Activated CD8-positive, alpha-beta memory T cell treated with anti-CD3 and anti-CD28 coated beads, Interleukin-2, amount 10 ng/mL, durations not matched to agents 7 days and 5 days (primary cell): ENCODE data around the gene RPS18. TPM values are rescaled to one million over a fixed set of nuclear protein-coding genes. Genes with fewer than 3 reads are reported as not detected.
"Not testable (repeated sequence)": the region's sequence is repeated elsewhere in the genome, so short reads cannot be mapped to it uniquely, and the experiment has no call there.

ENCODE experiments used
- ATAC-seq: fragments of 150-1000 bp; cut with Tn5 transposase; one replicate; pipeline ENCODE4 v1.10.0; 2021; ENCODE audit warnings: moderate library complexity
- CTCF ChIA-PET: fragments of 350-600 bp; sonication (Branson Sonifier 250); formaldehyde crosslinking; loops from one replicate; lab custom pipeline; 2021; ENCODE audit warnings: antibody characterized with exemption; lab: Charles Lee
- DNase-seq: peaks from one replicate; pipeline ENCODE4 v3.0.0-alpha.2; 2020
- H3K27ac Mint-ChIP-seq: one replicate; pipeline ENCODE4 v1.8.0; 2021; ENCODE audit warnings: mild to moderate bottlenecking, mixed read lengths
- H3K27me3 Mint-ChIP-seq: one replicate; pipeline ENCODE4 v1.8.0; 2021; ENCODE audit warnings: mixed read lengths
- H3K36me3 Mint-ChIP-seq: one replicate; pipeline ENCODE4 v1.8.0; 2021; ENCODE audit warnings: mild to moderate bottlenecking, mixed read lengths
- H3K4me1 Mint-ChIP-seq: one replicate; pipeline ENCODE4 v1.8.0; 2021; ENCODE audit warnings: mixed read lengths
- H3K4me3 Mint-ChIP-seq: one replicate; pipeline ENCODE4 v1.8.0; 2021; ENCODE audit warnings: mild to moderate bottlenecking, moderate library complexity, mixed read lengths
- H3K9me3 Mint-ChIP-seq: one replicate; pipeline ENCODE4 v1.8.0; 2022; ENCODE audit warnings: low read depth, mixed read lengths
- total RNA-seq, 2 experiments: library from RNA; stranded (reverse); gene quantifications; one replicate each; pipeline ENCODE4 v1.2.3, GENCODE V29; 2021

The RPS18 gene
- total RNA-seq, 2 experiments from 2014 or later: 2,808 to 3,161 TPM

DNA sequence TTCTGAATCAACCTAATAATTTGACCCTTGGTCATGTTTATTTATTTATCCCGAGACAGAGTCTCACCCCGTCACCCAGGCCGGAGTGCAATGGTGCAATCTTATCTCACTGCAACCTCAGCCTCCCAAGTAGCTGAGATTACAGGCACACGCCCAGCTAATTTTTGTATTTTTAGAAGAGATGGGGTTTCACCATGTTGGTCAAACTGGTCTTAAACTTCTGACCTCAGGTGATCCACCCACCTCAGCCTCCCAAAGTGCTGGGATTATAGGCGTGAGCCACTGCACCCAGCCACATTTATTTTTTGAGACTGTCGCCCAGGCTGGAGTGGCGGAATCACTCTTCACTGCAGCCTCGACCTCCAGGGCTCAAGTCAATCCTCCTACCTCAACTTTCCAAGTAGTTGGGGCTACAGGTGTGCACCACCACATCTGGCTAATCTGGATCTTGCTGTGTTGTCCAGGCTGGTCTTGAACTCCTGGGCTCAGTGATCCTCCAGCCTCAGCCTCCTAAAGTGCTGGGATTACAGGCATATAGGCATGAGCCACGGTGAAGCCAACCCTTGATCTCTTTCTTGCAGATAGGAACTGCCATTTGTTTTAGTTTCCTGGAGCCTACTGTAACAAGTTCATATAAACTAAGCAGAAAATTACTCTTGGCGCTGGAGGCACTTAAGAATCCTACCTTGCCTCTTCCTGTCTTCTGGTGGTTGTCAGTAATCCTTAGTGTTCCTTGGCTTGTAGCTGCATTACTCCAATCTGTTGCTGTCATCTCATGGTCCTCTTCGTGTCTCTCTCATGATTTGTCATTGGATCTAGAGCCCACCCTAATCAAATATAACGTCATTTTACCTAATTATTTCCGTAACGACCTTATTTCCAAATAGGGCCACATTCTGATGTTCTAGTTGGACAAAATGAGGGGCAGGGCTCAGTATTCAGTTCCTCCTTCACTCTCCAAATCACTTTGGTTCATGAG is 2.3 kb downstream of the RPS18 start:
- no peak for DNase-seq
- no peak for ATAC-seq
- Mint-ChIP-seq H3K4me3 (peak overlapping the region; percentile 88), H3K36me3 (peaks cover 50% of the 10 kb centered on the region), H3K27me3 (no peaks in the 10 kb centered on the region), H3K4me1 (peaks cover 74% of the 10 kb centered on the region), H3K27ac (peak overlapping the region; percentile 98), H3K9me3 (no peaks in the 10 kb centered on the region)
- CTCF ChIA-PET: interaction anchor here (6.4 kb wide), 1 partner anchor 15 kb away, joined by 58 read pairs; the partner anchor contains the start of genes PFDN6 and WDR46

DNA sequence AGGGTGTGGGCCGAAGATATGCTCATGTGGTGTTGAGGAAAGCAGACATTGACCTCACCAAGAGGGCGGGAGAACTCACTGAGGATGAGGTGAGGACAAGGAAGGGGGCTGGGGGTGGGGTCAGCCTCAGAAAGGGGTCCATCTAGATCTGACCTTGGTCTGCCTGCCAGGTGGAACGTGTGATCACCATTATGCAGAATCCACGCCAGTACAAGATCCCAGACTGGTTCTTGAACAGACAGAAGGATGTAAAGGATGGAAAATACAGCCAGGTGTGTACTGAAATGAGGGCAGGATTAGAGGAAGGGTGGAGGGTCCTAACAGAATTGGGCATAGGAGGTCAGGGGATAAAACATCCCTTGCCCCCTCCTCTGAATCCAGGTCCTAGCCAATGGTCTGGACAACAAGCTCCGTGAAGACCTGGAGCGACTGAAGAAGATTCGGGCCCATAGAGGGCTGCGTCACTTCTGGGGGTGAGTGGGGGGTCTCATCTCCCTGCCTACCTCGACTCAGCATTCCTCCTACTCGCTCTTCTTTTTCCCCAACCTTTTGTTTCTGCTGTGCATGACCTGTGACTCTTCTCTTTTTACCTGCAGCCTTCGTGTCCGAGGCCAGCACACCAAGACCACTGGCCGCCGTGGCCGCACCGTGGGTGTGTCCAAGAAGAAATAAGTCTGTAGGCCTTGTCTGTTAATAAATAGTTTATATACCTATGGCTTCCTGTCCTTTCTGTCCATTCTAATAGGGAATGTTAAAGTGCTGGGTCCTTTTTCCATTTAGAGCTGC is 4.1 kb downstream of the RPS18 start:
- H3K27me3 Mint-ChIP-seq, H3K9me3 Mint-ChIP-seq, ATAC-seq, DNase-seq: not testable (repeated sequence)
- H3K36me3 Mint-ChIP-seq: peaks cover 52% of the 10 kb centered on the region
- CTCF ChIA-PET: interaction anchor here (1.6 to 6.4 kb wide), 5 partner anchors 13 to 133 kb away, joined by 3 to 58 read pairs (median 21); partner anchors contain the start of genes PFDN6, RGL2 and WDR46
- H3K4me3 Mint-ChIP-seq: peak overlapping the region; percentile 88
- peaks cover 63% of the 10 kb centered on the region for H3K4me1 Mint-ChIP-seq
- peak overlapping the region; percentile 91 for H3K27ac Mint-ChIP-seq

DNA sequence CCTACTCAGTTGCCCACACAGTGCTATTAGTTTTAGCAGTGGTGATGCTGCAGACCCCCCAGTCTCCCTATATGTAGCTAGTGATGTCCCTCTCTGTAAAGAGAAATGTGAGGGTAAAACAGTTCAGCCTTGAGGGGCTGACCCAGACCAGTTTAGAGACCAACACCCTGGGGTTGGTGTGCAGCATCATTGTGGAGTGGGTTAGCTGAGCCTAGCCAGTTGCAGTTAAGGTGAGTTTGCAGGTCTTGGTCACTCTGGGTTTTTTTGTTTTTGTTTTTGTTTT is 4.6 kb downstream of the RPS18 start:
- Mint-ChIP-seq H3K36me3 (peaks cover 52% of the 10 kb centered on the region), H3K9me3 (no peaks in the 10 kb centered on the region), H3K4me1 (peaks cover 60% of the 10 kb centered on the region), H3K27ac (peak overlapping the region; percentile 91), H3K4me3 (peak overlapping the region; percentile 88), H3K27me3 (no peaks in the 10 kb centered on the region)
- DNase-seq: no peak
- CTCF ChIA-PET: interaction anchor here (1.0 to 6.4 kb wide), 10 partner anchors 13 to 150 kb away, joined by 3 to 58 read pairs (median 10); partner anchors contain the start of genes PFDN6, RGL2 and WDR46
- no peak for ATAC-seq

DNA sequence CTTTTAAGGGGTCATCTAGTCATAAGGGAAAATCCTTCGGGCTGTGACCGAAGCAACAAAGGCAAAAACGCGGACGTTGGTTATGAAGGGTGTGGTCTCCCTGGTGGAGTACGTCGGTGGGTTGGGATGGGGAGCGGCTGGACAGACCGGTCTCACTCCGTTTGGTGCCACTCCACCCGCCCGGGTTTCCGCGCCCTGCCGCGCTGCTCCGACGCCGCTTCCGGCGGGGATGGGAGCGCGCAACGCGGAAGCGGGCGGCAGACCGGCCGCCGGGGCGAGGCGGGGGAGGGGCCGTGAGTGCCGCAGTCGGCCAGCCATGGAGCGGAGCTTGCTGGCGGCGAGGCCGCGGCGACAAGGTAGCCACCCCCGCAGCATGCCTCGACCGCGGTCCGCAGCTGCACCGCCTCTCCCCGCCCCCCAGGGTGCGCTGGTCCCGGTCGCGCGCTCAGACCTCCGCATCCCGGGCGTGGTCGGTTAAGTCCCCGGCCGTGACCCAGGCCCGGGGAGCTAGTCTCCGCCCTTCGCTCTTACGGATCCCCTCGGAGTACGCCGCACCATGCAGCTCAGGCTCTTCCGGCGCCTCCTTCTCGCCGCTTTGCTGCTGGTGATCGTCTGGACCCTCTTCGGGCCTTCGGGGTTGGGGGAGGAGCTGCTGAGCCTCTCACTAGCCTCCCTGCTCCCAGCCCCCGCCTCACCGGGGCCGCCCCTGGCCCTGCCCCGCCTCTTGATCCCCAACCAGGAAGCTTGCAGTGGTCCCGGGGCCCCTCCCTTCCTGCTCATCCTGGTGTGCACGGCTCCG is 5.2 kb downstream of the RPS18 start, which contains the start of gene B3GALT4:
B3GALT4 (plus strand) TSS at position 260 of the 799 bp plus-strand sequence; CDS start at position 557, 297 bp downstream.
- DNase-seq: peak; percentile 88
- CTCF ChIA-PET: interaction anchor here (0.6 to 6.4 kb wide), 18 partner anchors 12 to 153 kb away, joined by 3 to 58 read pairs (median 4); partner anchors contain the start of genes PFDN6, RGL2, WDR46 and ZBTB22
- H3K27me3 Mint-ChIP-seq: no peaks in the 10 kb centered on the region
- H3K4me1 Mint-ChIP-seq: peaks cover 60% of the 10 kb centered on the region
- H3K9me3 Mint-ChIP-seq: no peaks in the 10 kb centered on the region
- H3K4me3 Mint-ChIP-seq: peak within 1 kb of the TSS; percentile 88
- H3K27ac Mint-ChIP-seq: peak within 1 kb of the TSS; percentile 97
- ATAC-seq: peak; percentile 72
- H3K36me3 Mint-ChIP-seq: peaks cover 52% of the 10 kb centered on the region

DNA sequence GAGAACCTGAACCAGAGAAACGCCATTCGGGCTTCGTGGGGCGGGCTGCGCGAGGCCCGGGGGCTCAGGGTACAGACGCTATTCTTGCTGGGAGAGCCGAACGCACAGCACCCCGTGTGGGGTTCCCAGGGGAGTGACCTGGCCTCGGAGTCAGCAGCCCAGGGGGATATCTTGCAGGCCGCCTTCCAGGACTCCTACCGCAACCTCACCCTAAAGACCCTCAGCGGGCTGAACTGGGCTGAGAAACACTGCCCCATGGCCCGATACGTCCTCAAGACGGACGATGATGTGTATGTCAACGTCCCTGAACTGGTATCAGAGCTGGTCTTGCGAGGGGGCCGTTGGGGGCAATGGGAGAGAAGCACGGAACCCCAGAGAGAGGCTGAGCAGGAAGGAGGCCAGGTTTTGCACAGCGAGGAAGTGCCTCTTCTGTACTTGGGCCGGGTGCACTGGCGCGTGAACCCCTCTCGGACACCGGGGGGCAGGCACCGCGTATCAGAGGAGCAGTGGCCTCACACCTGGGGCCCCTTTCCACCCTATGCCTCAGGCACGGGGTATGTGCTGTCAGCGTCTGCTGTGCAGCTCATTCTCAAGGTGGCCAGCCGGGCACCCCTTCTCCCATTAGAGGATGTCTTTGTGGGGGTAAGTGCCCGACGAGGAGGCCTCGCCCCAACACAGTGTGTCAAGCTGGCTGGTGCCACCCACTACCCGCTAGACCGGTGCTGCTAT is 6.0 kb downstream of the RPS18 start:
- CTCF ChIA-PET: interaction anchor here (0.6 to 6.4 kb wide), 19 partner anchors 12 to 153 kb away, joined by 3 to 58 read pairs (median 4); partner anchors contain the start of genes PFDN6, RGL2, WDR46 and ZBTB22
- ATAC-seq: peak; percentile 11
- DNase-seq: peak; percentile 73
- Mint-ChIP-seq H3K4me1 (peaks cover 56% of the 10 kb centered on the region), H3K27me3 (no peaks in the 10 kb centered on the region), H3K27ac (peak overlapping the region; percentile 97), H3K4me3 (peak overlapping the region; percentile 88), H3K36me3 (peaks cover 47% of the 10 kb centered on the region), H3K9me3 (no peaks in the 10 kb centered on the region)

DNA sequence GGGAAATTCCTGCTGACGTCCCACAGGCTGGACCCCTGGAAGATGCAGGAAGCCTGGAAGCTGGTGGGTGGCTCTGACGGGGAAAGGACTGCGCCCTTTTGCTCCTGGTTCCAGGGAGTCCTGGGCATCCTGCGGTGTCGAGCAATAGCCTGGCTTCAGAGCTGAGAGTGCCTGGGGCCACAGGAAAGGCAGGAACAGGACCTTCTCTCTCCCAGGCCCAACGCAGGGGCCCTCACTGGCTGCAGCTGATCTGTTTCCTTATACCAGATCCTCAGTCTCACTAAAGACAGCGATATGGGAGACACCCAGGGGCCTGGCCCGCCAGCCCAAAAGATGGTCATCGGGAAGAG is 6.5 kb downstream of the RPS18 start:
- peaks cover 50% of the 10 kb centered on the region for H3K4me1 Mint-ChIP-seq
- ATAC-seq: no peak
- DNase-seq: no peak
- no peaks in the 10 kb centered on the region for H3K9me3 Mint-ChIP-seq
- H3K27me3 Mint-ChIP-seq: no peaks in the 10 kb centered on the region
- H3K4me3 Mint-ChIP-seq: peak overlapping the region; percentile 88
- H3K27ac Mint-ChIP-seq: peak overlapping the region; percentile 97
- peaks cover 43% of the 10 kb centered on the region for H3K36me3 Mint-ChIP-seq
- CTCF ChIA-PET: interaction anchor here (1.0 to 6.4 kb wide), 10 partner anchors 11 to 130 kb away, joined by 3 to 58 read pairs (median 6); partner anchors contain the start of genes PFDN6, RGL2, WDR46 and ZBTB22

DNA sequence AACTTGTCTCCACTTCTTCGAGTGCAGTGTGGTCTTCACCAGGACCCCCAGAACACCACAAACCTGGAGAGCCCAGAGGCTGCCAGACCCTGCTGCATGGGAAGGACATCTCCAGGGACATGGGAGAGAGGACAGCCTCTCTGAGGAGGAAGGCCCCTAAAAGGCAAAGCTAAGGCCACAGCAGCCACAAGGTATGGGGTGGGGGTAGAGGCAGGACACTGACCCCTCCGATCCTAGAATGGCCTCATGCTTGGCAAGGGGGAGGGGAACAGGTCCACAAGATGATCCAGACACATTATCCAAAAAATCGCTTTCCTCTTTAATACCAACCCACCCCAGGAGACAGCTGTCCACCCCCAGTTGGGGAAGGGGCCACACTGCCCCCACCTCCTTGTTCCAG is 6.9 kb downstream of the RPS18 start:
- peak overlapping the region; percentile 97 for H3K27ac Mint-ChIP-seq
- CTCF ChIA-PET: interaction anchor here (1.0 to 6.4 kb wide), 5 partner anchors 11 to 112 kb away, joined by 3 to 58 read pairs (median 7); partner anchors contain the start of genes PFDN6 and WDR46
- peaks cover 47% of the 10 kb centered on the region for H3K4me1 Mint-ChIP-seq
- H3K9me3 Mint-ChIP-seq: no peaks in the 10 kb centered on the region
- H3K36me3 Mint-ChIP-seq: peaks cover 39% of the 10 kb centered on the region
- ATAC-seq: no peak
- peak overlapping the region; percentile 88 for H3K4me3 Mint-ChIP-seq
- H3K27me3 Mint-ChIP-seq: no peaks in the 10 kb centered on the region
- no peak for DNase-seq

DNA sequence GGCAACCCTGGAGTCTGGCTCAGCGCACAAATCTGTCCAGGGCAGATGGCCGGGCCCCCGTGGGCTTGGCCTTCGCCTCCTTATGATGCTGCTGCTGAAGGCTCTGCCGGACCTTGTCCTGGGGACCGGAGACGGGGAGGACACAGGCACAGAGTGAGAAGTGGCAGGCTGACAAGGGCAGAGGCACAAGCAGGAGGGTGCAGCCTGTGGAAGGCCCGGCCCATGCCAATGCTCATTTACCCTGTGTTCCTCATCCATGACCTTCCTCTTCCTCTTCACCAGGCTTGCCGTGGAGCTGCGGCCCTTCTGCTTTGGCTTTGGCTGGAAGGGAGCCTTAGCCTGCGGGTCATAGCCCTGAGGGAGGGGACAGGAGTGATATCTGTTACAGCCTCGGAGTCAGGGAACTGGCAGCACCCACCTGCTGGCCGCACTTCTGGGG is 7.4 kb downstream of the RPS18 start:
- H3K4me1 Mint-ChIP-seq: peaks cover 44% of the 10 kb centered on the region
- H3K27me3 Mint-ChIP-seq: no peaks in the 10 kb centered on the region
- DNase-seq (no peak), ATAC-seq (no peak)
- CTCF ChIA-PET: interaction anchor here (6.4 kb wide), 1 partner anchor 10 kb away, joined by 58 read pairs; the partner anchor contains the start of genes PFDN6 and WDR46
- H3K9me3 Mint-ChIP-seq: no peaks in the 10 kb centered on the region
- H3K27ac Mint-ChIP-seq: peak overlapping the region; percentile 97
- no peak overlapping the region for H3K4me3 Mint-ChIP-seq
- peaks cover 35% of the 10 kb centered on the region for H3K36me3 Mint-ChIP-seq

DNA sequence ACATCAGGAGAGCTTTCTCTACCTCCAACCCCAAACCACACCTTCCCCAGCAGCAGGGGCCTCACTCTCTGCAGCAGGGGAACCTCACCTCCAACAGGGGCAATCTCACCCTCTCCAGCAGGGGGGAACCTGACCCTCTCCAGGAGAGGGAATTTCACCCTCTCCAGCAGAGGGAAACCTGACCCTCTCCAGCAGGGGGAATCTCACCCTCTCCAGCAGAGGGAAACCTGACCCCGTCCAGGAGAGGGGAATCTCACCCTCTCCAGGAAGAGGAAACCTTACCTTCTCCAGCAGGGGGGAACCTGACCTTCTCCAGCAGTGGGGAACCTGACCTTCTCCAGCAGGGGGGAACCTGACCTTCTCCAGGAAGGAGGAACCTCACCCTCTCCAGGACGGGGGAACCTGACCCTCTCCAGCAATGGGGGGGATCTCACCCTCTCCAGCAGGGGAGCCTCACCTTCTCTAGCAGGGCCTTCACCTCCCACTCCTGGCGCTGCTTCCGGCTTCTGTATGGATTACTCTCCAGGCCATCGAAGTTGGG is 8.2 kb downstream of the RPS18 start:
- H3K4me3 Mint-ChIP-seq: no peak overlapping the region
- H3K27me3 Mint-ChIP-seq: no peaks in the 10 kb centered on the region
- DNase-seq: no peak

DNA sequence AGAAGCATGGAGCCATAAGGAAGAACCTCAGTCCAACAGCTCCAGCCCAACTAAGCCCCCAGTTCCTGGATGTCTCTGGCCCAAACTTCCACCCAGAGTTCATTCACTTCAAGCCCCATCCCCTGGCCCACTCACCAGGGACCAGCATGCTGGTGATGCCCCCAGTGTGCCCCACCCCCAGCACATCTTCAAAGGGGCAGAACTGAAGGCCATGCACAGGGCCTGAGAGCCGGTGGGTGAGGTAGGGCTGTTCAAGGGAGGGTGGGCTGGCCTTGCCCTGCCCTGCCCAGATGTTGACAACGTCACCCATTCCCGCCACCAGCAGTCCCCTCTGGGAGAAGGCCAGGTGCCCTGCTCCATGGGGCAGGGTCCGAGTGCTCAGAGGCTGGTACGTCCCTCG is 8.7 kb downstream of the RPS18 start:
- DNase-seq: no peak

More for the DNA sequence above, 8.2 kb downstream of the RPS18 start:
- Mint-ChIP-seq H3K27ac (no peak overlapping the region), H3K36me3 (peaks cover 29% of the 10 kb centered on the region), H3K4me1 (peaks cover 36% of the 10 kb centered on the region), H3K9me3 (no peaks in the 10 kb centered on the region)
- CTCF ChIA-PET: interaction anchor here (2.5 to 6.4 kb wide), 2 partner anchors 9 to 10 kb away, joined by 6 to 58 read pairs; partner anchors contain the start of genes PFDN6 and WDR46
- no peak for ATAC-seq

DNA sequence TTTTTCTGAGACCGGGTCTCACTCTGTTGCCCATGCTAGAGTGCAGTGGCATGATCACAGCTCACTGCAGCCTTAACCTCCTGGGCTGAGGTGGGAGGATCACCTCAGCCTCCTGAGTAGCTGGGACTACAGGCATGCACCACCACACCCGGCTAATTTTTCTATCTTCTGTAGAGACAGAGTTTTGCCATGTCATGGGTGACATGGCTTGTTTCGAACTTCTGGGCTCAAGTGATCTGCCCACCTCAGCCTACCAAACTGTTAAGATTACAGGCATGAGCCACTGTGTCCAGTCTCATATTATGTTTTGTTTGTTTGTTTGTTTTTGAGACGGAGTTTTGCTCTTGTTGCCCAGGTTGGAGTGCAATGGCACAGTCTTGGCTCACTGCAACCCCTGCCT is 13.3 kb downstream of the RPS18 start:
- H3K9me3 Mint-ChIP-seq, ATAC-seq, H3K4me3 Mint-ChIP-seq, CTCF ChIA-PET, DNase-seq, H3K27ac Mint-ChIP-seq, H3K27me3 Mint-ChIP-seq: not testable (repeated sequence)
- Mint-ChIP-seq H3K36me3 (peaks cover 19% of the 10 kb centered on the region), H3K4me1 (peaks cover 30% of the 10 kb centered on the region)

More for the DNA sequence above, 8.7 kb downstream of the RPS18 start:
- Mint-ChIP-seq H3K36me3 (peaks cover 24% of the 10 kb centered on the region), H3K27ac (no peak overlapping the region), H3K4me1 (peaks cover 31% of the 10 kb centered on the region), H3K9me3 (no peaks in the 10 kb centered on the region), H3K4me3 (no peak overlapping the region), H3K27me3 (no peaks in the 10 kb centered on the region)
- CTCF ChIA-PET: interaction anchor here (2.5 kb wide), 1 partner anchor 10 kb away, joined by 6 read pairs; the partner anchor contains the start of gene PFDN6
- no peak for ATAC-seq
